BE2C (cell line): ENCODE measurements around the gene PILRA.

Source experiments
- DNase-seq: peaks from one replicate; pipeline ENCODE4 v3.0.0-alpha.2; 2020
- H3K27me3 ChIP-seq: fragments of 250-450 bp; sonication (Bioruptor Pico); 2 replicates; pipeline ENCODE4 v1.5.1; 2020; ENCODE audit warnings: mild to moderate bottlenecking
- H3K36me3 ChIP-seq: fragments of 250-450 bp; sonication (Bioruptor Pico); 2 replicates; pipeline ENCODE4 v1.5.1; 2020; ENCODE audit warnings: mild to moderate bottlenecking
- H3K4me1 ChIP-seq: fragments of 250-450 bp; sonication (Bioruptor Pico); 2 replicates; pipeline ENCODE4 v1.5.1; 2020
- H3K4me3 ChIP-seq: 2 replicates; pipeline ENCODE4 v1.5.1; 2011; ENCODE audit warnings: low read depth, low read length
- H3K9me3 ChIP-seq: fragments of 250-450 bp; sonication (Bioruptor Pico); 2 replicates; pipeline ENCODE4 v1.5.1; 2020
- CTCF ChIP-seq: IDR thresholded peaks from 2 replicates; pipeline ENCODE4 v1.5.1; 2012; ENCODE audit warnings: mild to moderate bottlenecking, low read depth, low read length

PILRA gene

GRCh38 chr7:100415448-100415847 lies 42.2 kb downstream of the PILRA start:
- H3K9me3 ChIP-seq, result no peaks in the 10 kb centered on the region
- no peaks in the 10 kb centered on the region for H3K4me1 ChIP-seq
- TF ChIP-seq CTCF, result no peak
- H3K27me3 ChIP-seq, result peaks cover 7% of the 10 kb centered on the region
- no peak overlapping the region for H3K4me3 ChIP-seq
- no peak for DNase-seq
- no peaks in the 10 kb centered on the region for H3K36me3 ChIP-seq

GRCh38 chr7:100418930-100419659 lies 45.8 kb downstream of the PILRA start:
- H3K27me3 ChIP-seq, result no peaks in the 10 kb centered on the region
- DNase-seq, result no peak
- no peaks in the 10 kb centered on the region for H3K36me3 ChIP-seq
- TF ChIP-seq CTCF, result no peak
- no peaks in the 10 kb centered on the region for H3K9me3 ChIP-seq
- H3K4me3 ChIP-seq, result no peak overlapping the region
- no peaks in the 10 kb centered on the region for H3K4me1 ChIP-seq

GRCh38 chr7:100419660-100420226 lies 46.5 kb downstream of the PILRA start:
- H3K9me3 ChIP-seq, result no peaks in the 10 kb centered on the region
- no peaks in the 10 kb centered on the region for H3K4me1 ChIP-seq
- no peak for TF ChIP-seq CTCF
- H3K36me3 ChIP-seq, result no peaks in the 10 kb centered on the region
- H3K4me3 ChIP-seq, result no peak overlapping the region
- DNase-seq, result no peak
- no peaks in the 10 kb centered on the region for H3K27me3 ChIP-seq

- no peaks in the 10 kb centered on the region for H3K27me3 ChIP-seq
- no peak for TF ChIP-seq CTCF
- H3K36me3 ChIP-seq, result no peaks in the 10 kb centered on the region
- no peak overlapping the region for H3K4me3 ChIP-seq
- H3K4me1 ChIP-seq, result no peaks in the 10 kb centered on the region
- H3K9me3 ChIP-seq, result no peaks in the 10 kb centered on the region
- DNase-seq, result no peak
Observed at GRCh38 chr7:100423315-100423714, 50.0 kb downstream of the PILRA start.

- TF ChIP-seq CTCF, result no peak
- H3K4me1 ChIP-seq, result no peaks in the 10 kb centered on the region
- no peak overlapping the region for H3K4me3 ChIP-seq
- no peaks in the 10 kb centered on the region for H3K27me3 ChIP-seq
- peaks cover 3% of the 10 kb centered on the region; the same call in 1 of the 2 replicates for H3K36me3 ChIP-seq
- no peaks in the 10 kb centered on the region for H3K9me3 ChIP-seq
- no peak for DNase-seq
Observed at GRCh38 chr7:100425347-100425746, 52.1 kb downstream of the PILRA start.

- H3K9me3 ChIP-seq, result no peaks in the 10 kb centered on the region
- peaks cover 10% of the 10 kb centered on the region; the same call in 1 of the 2 replicates for H3K36me3 ChIP-seq
- no peak for DNase-seq
- H3K4me1 ChIP-seq, result no peaks in the 10 kb centered on the region
- no peak for TF ChIP-seq CTCF
- no peaks in the 10 kb centered on the region for H3K27me3 ChIP-seq
- H3K4me3 ChIP-seq, result no peak overlapping the region
Observed at GRCh38 chr7:100426516-100426915, 53.2 kb downstream of the PILRA start.
